SK-N-SH treated with all-trans-retinoic acid at 6 μM for 48 hours (cell line): ENCODE data around the gene MAP2K1.
A peak's percentile ranks its signal among the peaks of the same experiment; 100 is the strongest.

Source experiments
- ATAC-seq: fragments of 200-7000 bp; cut with Tn5 transposase; 3 replicates; pipeline ENCODE4 v1.9.1; 2020; ENCODE audit warnings: mild to moderate bottlenecking, moderate library complexity
- ARNTL ChIP-seq: fragments of 450-650 bp; formaldehyde crosslinking; IDR thresholded peaks from 2 replicates; pipeline ENCODE4 v1.5.0; 2020; ENCODE audit warnings: low read depth, mild to moderate bottlenecking, moderate library complexity, borderline replicate concordance
- BACH2 ChIP-seq: fragments of 250-450 bp; sonication (Bioruptor Pico); IDR thresholded peaks from 2 replicates; pipeline ENCODE4 v1.9.0; 2021; ENCODE audit warnings: mild to moderate bottlenecking, borderline replicate concordance
- CSDC2 ChIP-seq: fragments of 250-450 bp; sonication (Bioruptor Pico); IDR thresholded peaks from 2 replicates; pipeline ENCODE4 v1.5.0; 2020; ENCODE audit warnings: mild to moderate bottlenecking, moderate library complexity
- ESRRG ChIP-seq: fragments of 250-450 bp; sonication (Bioruptor Pico); IDR thresholded peaks from 2 replicates; pipeline ENCODE4 v1.6.1; 2021; ENCODE audit warnings: mild to moderate bottlenecking
- GLIS3 ChIP-seq: fragments of 250-450 bp; sonication (Bioruptor Pico); IDR thresholded peaks from 2 replicates; pipeline ENCODE4 v1.5.0; 2020; ENCODE audit warnings: mild to moderate bottlenecking, moderate library complexity
- OSR1 ChIP-seq: fragments of 250-450 bp; sonication (Bioruptor Pico); IDR thresholded peaks from 2 replicates; pipeline ENCODE4 v1.8.0; 2022; ENCODE audit warnings: moderate library complexity, mild to moderate bottlenecking, inconsistent platforms
- PATZ1 ChIP-seq: fragments of 250-450 bp; sonication (Bioruptor Pico); IDR thresholded peaks from 2 replicates; pipeline ENCODE4 v1.8.0; 2020; ENCODE audit warnings: mild to moderate bottlenecking, moderate library complexity, borderline replicate concordance
- POU6F1 ChIP-seq: fragments of 250-450 bp; sonication (Bioruptor Pico); IDR thresholded peaks from 2 replicates; pipeline ENCODE4 v1.8.0; 2021; ENCODE audit warnings: low read depth, mild to moderate bottlenecking, moderate library complexity, borderline replicate concordance
- PPARA ChIP-seq: fragments of 250-450 bp; sonication (Bioruptor Pico); IDR thresholded peaks from 2 replicates; pipeline ENCODE4 v1.5.0; 2020; ENCODE audit warnings: mild to moderate bottlenecking, borderline replicate concordance
- RARB ChIP-seq: fragments of 250-450 bp; sonication (Bioruptor Pico); IDR thresholded peaks from 2 replicates; pipeline ENCODE4 v1.8.0; 2021; ENCODE audit warnings: mild to moderate bottlenecking, moderate library complexity
- SNAI2 ChIP-seq: fragments of 250-450 bp; sonication (Bioruptor Pico); IDR thresholded peaks from 2 replicates; pipeline ENCODE4 v1.5.0; 2020; ENCODE audit warnings: mild to moderate bottlenecking, moderate library complexity
- TCF4 ChIP-seq: fragments of 250-450 bp; sonication (Bioruptor Pico); IDR thresholded peaks from 2 replicates; pipeline ENCODE4 v1.8.0; 2021; ENCODE audit warnings: mild to moderate bottlenecking, moderate library complexity, borderline replicate concordance
- TOX ChIP-seq: fragments of 250-450 bp; sonication (Bioruptor Pico); IDR thresholded peaks from 2 replicates; pipeline ENCODE4 v1.8.0; 2021; ENCODE audit warnings: mild to moderate bottlenecking, moderate library complexity, borderline replicate concordance
- ZC3H10 ChIP-seq: fragments of 250-450 bp; sonication (Bioruptor Pico); IDR thresholded peaks from 2 replicates; pipeline ENCODE4 v1.5.1; 2021; ENCODE audit warnings: mild to moderate bottlenecking, moderate library complexity
- ZFP3 ChIP-seq: fragments of 250-450 bp; sonication (Bioruptor Pico); IDR thresholded peaks from 2 replicates; pipeline ENCODE4 v1.5.0; 2020; ENCODE audit warnings: mild to moderate bottlenecking, moderate library complexity
- ZFP30 ChIP-seq: fragments of 450-650 bp; formaldehyde crosslinking; IDR thresholded peaks from 2 replicates; pipeline ENCODE4 v1.5.0; 2022; ENCODE audit warnings: mild to moderate bottlenecking, moderate library complexity
- ZNF565 ChIP-seq: fragments of 450-650 bp; formaldehyde crosslinking; conservative IDR thresholded peaks from 2 replicates; pipeline ENCODE4 v1.5.0; 2020; ENCODE audit warnings: low read depth, mild to moderate bottlenecking, moderate library complexity
- ZNF70 ChIP-seq: fragments of 450-650 bp; formaldehyde crosslinking; IDR thresholded peaks from 2 replicates; pipeline ENCODE4 v1.5.0; 2020; ENCODE audit warnings: mild to moderate bottlenecking, moderate library complexity
- ZNF8 ChIP-seq: fragments of 450-650 bp; formaldehyde crosslinking; IDR thresholded peaks from 2 replicates; pipeline ENCODE4 v1.5.0; 2020; ENCODE audit warnings: mild to moderate bottlenecking, moderate library complexity
- TF ChIP-seq, protein P1 (sequence below): fragments of 250-450 bp; sonication (Bioruptor Pico); IDR thresholded peaks from 2 replicates; pipeline ENCODE4 v1.5.1; 2020; ENCODE audit warnings: low read depth, mild to moderate bottlenecking, moderate library complexity
- TF ChIP-seq, protein P2 (sequence below): fragments of 250-450 bp; sonication (Bioruptor Pico); IDR thresholded peaks from 2 replicates; pipeline ENCODE4 v1.5.1; 2021; ENCODE audit warnings: mild to moderate bottlenecking, moderate library complexity

The MAP2K1 gene

GRCh38 chr15:66387163-66388042 is 691 bp downstream of the MAP2K1 start:
- TF ChIP-seq TOX (CRISPR knock-in tag) (no peak), RARB (CRISPR knock-in tag) (no peak), SNAI2 (no peak), BACH2 (no peak), PPARA (CRISPR knock-in tag) (no peak), POU6F1 (no peak), ZFP3 (CRISPR knock-in tag) (no peak), CSDC2 (CRISPR knock-in tag) (no peak), ZFP30 (no peak), OSR1 (CRISPR knock-in tag) (no peak)
- TF ChIP-seq, protein P1, sequence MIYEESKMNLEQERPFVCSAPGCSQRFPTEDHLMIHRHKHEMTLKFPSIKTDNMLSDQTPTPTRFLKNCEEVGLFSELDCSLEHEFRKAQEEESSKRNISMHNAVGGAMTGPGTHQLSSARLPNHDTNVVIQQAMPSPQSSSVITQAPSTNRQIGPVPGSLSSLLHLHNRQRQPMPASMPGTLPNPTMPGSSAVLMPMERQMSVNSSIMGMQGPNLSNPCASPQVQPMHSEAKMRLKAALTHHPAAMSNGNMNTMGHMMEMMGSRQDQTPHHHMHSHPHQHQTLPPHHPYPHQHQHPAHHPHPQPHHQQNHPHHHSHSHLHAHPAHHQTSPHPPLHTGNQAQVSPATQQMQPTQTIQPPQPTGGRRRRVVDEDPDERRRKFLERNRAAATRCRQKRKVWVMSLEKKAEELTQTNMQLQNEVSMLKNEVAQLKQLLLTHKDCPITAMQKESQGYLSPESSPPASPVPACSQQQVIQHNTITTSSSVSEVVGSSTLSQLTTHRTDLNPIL (CRISPR knock-in tag), result no peak
- TF ChIP-seq, protein P2, sequence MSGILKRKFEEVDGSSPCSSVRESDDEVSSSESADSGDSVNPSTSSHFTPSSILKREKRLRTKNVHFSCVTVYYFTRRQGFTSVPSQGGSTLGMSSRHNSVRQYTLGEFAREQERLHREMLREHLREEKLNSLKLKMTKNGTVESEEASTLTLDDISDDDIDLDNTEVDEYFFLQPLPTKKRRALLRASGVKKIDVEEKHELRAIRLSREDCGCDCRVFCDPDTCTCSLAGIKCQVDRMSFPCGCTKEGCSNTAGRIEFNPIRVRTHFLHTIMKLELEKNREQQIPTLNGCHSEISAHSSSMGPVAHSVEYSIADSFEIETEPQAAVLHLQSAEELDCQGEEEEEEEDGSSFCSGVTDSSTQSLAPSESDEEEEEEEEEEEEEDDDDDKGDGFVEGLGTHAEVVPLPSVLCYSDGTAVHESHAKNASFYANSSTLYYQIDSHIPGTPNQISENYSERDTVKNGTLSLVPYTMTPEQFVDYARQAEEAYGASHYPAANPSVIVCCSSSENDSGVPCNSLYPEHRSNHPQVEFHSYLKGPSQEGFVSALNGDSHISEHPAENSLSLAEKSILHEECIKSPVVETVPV (CRISPR knock-in tag), result no peak
- TF ChIP-seq, all 23 proteins: peak for 0
- peak; percentile 62 for ATAC-seq

- no peak for ATAC-seq
- TF ChIP-seq ZNF70 (CRISPR knock-in tag) (no peak), POU6F1 (no peak), BACH2 (no peak), ZC3H10 (CRISPR knock-in tag) (no peak), ZNF8 (CRISPR knock-in tag) (no peak), ZFP30 (no peak)
Observed at GRCh38 chr15:66388043-66388363, 1.3 kb downstream of the MAP2K1 start.

DNA sequence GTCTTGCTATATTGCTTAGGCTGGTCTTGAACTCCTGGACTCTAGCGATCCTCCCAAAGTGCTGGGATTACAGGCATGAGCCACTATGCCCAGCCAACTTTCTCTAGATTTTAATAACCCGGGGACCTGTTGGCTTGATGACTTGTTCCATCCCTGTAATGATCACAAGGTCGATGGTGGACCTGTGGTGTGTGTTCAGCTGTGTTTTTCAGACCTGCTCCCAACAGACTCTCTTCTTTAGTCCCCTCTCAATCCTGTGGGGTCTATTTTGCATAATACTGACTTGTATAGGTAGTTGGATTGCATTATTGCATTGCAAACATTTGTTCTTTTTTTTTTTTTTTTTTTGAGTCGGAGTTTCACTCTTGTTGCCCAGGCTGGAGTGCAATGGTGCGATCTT is 1.9 kb downstream of the MAP2K1 start:
- no peak for ATAC-seq
- TF ChIP-seq GLIS3 (no peak), PPARA (CRISPR knock-in tag) (no peak), ESRRG (CRISPR knock-in tag) (no peak), PATZ1 (CRISPR knock-in tag) (no peak), OSR1 (CRISPR knock-in tag) (no peak), POU6F1 (no peak), TCF4 (CRISPR knock-in tag) (no peak), ZFP30 (no peak), ARNTL (CRISPR knock-in tag) (no peak), RARB (CRISPR knock-in tag) (no peak), BACH2 (no peak), ZNF565 (CRISPR knock-in tag) (no peak), TOX (CRISPR knock-in tag) (no peak), ZNF8 (CRISPR knock-in tag) (no peak)
- TF ChIP-seq, protein P2 (CRISPR knock-in tag), result no peak
- TF ChIP-seq, protein P1 (CRISPR knock-in tag), result no peak
- TF ChIP-seq, all 23 proteins: peak for 0
